RWPE1 (cell line): Measurements from ENCODE around the gene CXCL16.
A peak's percentile ranks its signal among the peaks of the same experiment; 100 is the strongest.
"Not testable (repeated sequence)": the region's sequence is repeated elsewhere in the genome, so short reads cannot be mapped to it uniquely, and the experiment has no call there.

ENCODE experiments used
- CTCF ChIA-PET: fragments of 350-600 bp; sonication (Branson Sonifier 250); formaldehyde crosslinking; extraction: SDS; loops from one replicate; lab custom pipeline; 2021; lab: Yijun Ruan, JAX
- POLR2A ChIA-PET: fragments of 400-600 bp; formaldehyde crosslinking; extraction: SDS; loops from one replicate; lab custom pipeline; 2020; ENCODE audit warnings: antibody characterized with exemption; ENCODE audit not compliant: low non-redundant PET; lab: Yijun Ruan, JAX
- DNase-seq: peaks from one replicate; pipeline ENCODE4 v3.0.0; 2012; ENCODE audit warnings: low spot score
- H3K27ac ChIP-seq: fragments of 450-650 bp; 2 replicates; pipeline ENCODE4 v1.5.1; 2017
- TF ChIP-seq, protein P1 (sequence below): fragments of 450-650 bp; conservative IDR thresholded peaks from 2 replicates; pipeline ENCODE4 v1.5.1; 2017; ENCODE audit warnings: low read depth, mild to moderate bottlenecking

Gene CXCL16

DNA sequence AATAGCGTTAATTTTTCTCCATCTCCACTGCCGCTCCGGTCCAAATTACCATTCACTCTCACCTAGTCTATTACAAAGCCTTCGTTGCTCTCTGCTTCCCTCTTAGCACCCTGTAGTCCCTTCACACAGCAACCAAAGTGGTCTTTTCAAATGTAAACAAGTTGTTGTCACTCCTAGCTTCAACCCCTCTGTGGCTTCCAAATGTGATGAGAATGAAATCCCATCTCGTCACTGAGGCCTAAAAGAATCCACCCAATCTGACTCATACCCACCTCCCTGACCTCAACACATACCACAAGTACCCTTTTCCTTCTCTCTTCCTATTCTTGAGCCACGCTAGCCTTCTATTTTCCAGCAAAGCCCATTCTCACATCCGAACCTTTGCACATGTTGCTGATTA is 33.6 kb downstream of the CXCL16 start:
- CTCF ChIA-PET: no interaction called here
- no peak overlapping the region for H3K27ac ChIP-seq
- POLR2A ChIA-PET: no interaction called here

DNA sequence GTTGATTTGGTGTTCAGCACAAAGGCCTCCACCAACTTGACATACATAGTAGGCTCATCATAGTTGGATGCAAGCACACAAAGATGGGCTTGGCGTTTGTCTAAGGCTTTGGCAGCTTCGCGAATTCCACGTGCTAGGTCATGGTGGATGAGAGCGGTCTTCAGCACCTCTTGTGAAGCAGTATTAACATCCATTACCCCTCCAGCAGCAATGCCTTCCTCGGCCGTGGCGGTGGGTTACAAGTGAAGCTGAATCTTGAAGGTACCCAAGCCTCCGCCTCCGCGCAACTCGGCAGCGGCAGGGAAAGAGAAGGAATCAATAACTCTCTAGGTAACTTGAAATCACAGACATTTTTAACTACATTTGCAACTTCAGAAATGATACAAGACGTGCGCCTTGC is 34.7 kb downstream of the CXCL16 start:
- no peak for DNase-seq
- TF ChIP-seq, protein P1, sequence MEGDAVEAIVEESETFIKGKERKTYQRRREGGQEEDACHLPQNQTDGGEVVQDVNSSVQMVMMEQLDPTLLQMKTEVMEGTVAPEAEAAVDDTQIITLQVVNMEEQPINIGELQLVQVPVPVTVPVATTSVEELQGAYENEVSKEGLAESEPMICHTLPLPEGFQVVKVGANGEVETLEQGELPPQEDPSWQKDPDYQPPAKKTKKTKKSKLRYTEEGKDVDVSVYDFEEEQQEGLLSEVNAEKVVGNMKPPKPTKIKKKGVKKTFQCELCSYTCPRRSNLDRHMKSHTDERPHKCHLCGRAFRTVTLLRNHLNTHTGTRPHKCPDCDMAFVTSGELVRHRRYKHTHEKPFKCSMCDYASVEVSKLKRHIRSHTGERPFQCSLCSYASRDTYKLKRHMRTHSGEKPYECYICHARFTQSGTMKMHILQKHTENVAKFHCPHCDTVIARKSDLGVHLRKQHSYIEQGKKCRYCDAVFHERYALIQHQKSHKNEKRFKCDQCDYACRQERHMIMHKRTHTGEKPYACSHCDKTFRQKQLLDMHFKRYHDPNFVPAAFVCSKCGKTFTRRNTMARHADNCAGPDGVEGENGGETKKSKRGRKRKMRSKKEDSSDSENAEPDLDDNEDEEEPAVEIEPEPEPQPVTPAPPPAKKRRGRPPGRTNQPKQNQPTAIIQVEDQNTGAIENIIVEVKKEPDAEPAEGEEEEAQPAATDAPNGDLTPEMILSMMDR: no peak
- POLR2A ChIA-PET: no interaction called here
- H3K27ac ChIP-seq: peak overlapping the region; percentile 75
- CTCF ChIA-PET: interaction anchor here (0.6 kb wide), 1 partner anchor 26 kb away, joined by 3 read pairs; no protein-coding TSS in a partner anchor

More for the DNA sequence above, 33.6 kb downstream of the CXCL16 start:
- no peak for DNase-seq
- TF ChIP-seq, protein P1: no peak

DNA sequence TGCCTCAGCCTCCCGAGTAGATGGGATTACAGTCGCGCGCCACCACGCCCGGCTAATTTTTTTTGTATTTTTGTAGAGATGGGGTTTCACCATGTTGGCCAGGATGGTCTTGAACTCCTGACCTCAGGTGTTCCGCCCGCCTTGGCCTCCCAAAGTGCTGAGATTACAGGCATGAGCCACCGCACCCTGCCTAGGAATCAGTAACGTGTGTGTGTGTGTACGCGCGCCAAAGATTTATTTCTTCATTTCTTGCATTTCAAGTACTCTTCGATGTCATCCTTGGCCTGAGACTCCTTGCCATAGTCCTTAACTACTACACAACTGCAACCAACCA is 35.2 kb downstream of the CXCL16 start:
- DNase-seq, CTCF ChIA-PET, POLR2A ChIA-PET: not testable (repeated sequence)
- H3K27ac ChIP-seq: peak overlapping the region; percentile 75

DNA sequence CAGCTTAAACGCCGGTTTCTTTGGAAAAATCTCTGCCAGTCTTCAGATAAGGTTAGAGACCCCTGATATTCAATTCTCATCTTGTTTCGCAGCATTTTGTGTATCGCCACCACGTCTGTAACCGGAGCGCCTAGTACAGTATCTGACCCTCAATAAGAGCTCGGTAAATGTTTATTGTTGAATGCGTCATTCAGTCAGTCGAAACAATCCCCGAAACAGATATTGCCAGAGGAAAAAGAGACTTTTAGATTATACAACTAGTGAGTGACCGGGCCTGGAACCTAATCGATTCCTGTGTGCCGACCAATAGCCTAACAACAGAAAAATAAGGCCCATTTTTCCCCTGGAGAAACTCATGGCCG is 36.4 kb downstream of the CXCL16 start:
- TF ChIP-seq, protein P1: no peak
- H3K27ac ChIP-seq: peak overlapping the region; percentile 75
- ChIA-PET CTCF (interaction anchor here (0.6 to 0.7 kb wide), 3 partner anchors 206 to 489 kb away, joined by 3 to 4 read pairs (median 4); partner anchors contain the start of gene ZNF594), POLR2A (no interaction called here)
- no peak for DNase-seq

DNA sequence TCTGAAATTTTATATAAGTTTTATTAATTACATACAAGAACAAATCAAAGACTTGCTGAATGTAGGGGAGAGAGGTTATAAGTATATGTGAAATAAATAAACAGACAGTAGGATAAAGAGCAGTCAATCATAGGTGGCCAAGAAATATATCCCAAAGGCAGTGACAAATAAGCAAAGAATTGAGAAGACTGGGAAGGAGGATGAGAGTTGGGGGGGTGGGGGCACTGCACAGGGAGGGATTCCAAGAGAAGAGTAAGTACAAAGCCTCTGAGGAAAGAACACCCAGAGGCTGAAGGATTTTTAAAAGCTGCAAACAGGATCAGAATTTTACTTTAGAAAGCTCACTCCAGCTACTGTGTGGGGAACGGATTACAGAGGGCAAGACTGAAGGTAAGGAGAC is 38.6 kb downstream of the CXCL16 start:
- ChIA-PET CTCF (interaction anchor here (0.5 kb wide), 1 partner anchor 170 kb away, joined by 3 read pairs; no protein-coding TSS in a partner anchor), POLR2A (no interaction called here)
- H3K27ac ChIP-seq: no peak overlapping the region
- TF ChIP-seq, protein P1: no peak
- DNase-seq: no peak

DNA sequence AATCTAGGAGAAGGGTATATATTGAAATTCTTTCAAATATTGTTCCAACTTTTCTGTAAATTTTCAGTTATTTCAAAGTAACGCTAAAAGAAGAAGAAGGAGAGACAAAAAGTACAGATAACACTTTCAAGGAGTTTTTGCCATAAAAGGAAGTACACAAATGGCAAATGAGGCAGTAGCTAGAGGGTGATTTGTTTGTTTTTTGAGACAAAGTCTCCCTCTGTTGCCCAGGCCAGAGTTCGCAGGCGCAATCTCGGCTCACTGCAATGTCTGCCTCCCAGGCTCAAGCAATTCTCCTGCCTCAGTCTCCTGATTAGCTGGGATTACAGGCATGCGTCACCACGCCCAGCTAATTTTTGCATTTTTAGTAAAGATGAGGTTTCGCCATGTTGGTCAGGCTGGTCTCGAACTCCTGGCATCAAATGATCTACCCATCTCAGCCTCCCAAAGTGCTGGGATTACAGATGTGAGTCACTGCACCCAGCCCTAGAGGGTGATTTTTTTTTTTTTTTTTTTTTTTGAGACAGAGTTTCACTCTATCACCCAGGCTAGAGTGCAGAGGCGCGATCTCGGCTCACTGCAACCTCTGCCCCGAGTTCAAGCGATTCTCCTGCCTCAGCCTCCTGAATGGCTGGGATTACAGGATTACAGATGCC is 40.2 kb downstream of the CXCL16 start:
- DNase-seq, POLR2A ChIA-PET, H3K27ac ChIP-seq: not testable (repeated sequence)
- CTCF ChIA-PET: interaction anchor here (0.7 kb wide), 1 partner anchor 440 kb away, joined by 4 read pairs; no protein-coding TSS in a partner anchor

DNA sequence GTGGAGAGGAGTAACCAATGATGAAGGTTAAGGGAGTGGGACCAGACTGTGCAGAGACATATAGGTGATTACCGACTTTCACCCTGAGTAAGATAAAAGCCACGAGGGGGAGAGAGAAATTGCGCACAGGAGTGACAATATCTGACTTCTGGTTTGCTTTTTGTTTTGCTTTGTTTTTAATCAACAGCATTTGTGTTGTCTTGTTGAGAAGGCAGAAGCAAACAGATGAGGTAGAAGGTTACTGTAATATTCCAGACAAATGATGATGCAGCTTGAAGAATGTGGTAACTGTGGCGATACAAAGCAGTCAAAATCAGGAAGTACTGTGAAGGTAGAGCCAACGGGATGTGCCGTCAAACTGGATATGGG is 43.3 kb downstream of the CXCL16 start:
- POLR2A ChIA-PET: no interaction called here
- TF ChIP-seq, protein P1: no peak
- CTCF ChIA-PET: no interaction called here

More for the DNA sequence above, 43.3 kb downstream of the CXCL16 start:
- no peak for DNase-seq
- no peak overlapping the region for H3K27ac ChIP-seq
